H1 (cell line): Measurements from ENCODE around the gene LTBP3. TPM values are rescaled to one million over a fixed set of nuclear protein-coding genes. Genes with fewer than 3 reads are reported as not detected.

Source experiments
- BCL11A ChIP-seq, 2 experiments: IDR thresholded peaks; one replicate each; pipeline ENCODE4 v1.6.1; 2011; ENCODE audit warnings: low read depth in 2 of 2, low read length in 2 of 2, mild to moderate bottlenecking in 2 of 2
- CBX8 ChIP-seq: fragments of 300-800, 300-1000 bp; sonication (generic); IDR thresholded peaks from 2 replicates; pipeline ENCODE4 v1.7.1; 2016; ENCODE audit warnings: low read depth, low read length, borderline replicate concordance
- HDAC6 ChIP-seq: IDR thresholded peaks from one replicate; pipeline ENCODE4 v1.7.1; 2012; ENCODE audit warnings: low read depth, mild to moderate bottlenecking, inconsistent platforms, low read length, moderate library complexity
- POLR2A ChIP-seq, 2 experiments: IDR thresholded peaks; 1 replicate in 1 of 2; 2 replicates in 1 of 2; pipeline ENCODE4 v1.6.1; 2011; ENCODE audit warnings: low read depth in 2 of 2, low read length in 2 of 2, mild to moderate bottlenecking in 2 of 2; ENCODE audit errors: control extremely low read depth in 1 of 2
- RAD21 ChIP-seq, 2 experiments: IDR thresholded peaks in 1 of 2; conservative IDR thresholded peaks in 1 of 2; 2 replicates each; pipeline ENCODE4 v1.6.1; 2011; ENCODE audit warnings: low read depth in 2 of 2, low read length in 2 of 2, improper control_type of control experiment in 1 of 2, inconsistent platforms in 1 of 2, mild to moderate bottlenecking in 1 of 2, moderate library complexity in 1 of 2
- ZNF274 ChIP-seq: IDR thresholded peaks from 2 replicates; pipeline ENCODE4 v1.7.0; 2012; ENCODE audit warnings: low read length, borderline replicate concordance; ENCODE audit errors: extremely low read depth
- polyA plus RNA-seq, 7 experiments: library from polyadenylated mRNA; depleted of rRNA in 3 of 7; stranded (reverse) in 5 of 7; unstranded in 2 of 7; fragments of >200 nt in 5 of 7; fragments of 200-250 nt in 2 of 7; gene quantifications; 1 replicate in 5 of 7; 2 replicates in 1 of 7; 4 replicates in 1 of 7; pipeline versions ENCODE4 v1.2.1 to v1.2.3, GENCODE V29; 2011 to 2013; ENCODE audit warnings: missing spikeins in 2 of 7, mixed read lengths in 2 of 7
- total RNA-seq: library from RNA; stranded (reverse); fragmentation: NEBNext Ultra II Directional; extraction: Animal tissue kit (Norgen Biotek cat#: 25700); gene quantifications from 2 replicates; pipeline ENCODE4 v1.2.1, GENCODE V29; 2021
- TF ChIP-seq, protein P1 (sequence below), 3 experiments: IDR thresholded peaks; 1 replicate in 2 of 3; 2 replicates in 1 of 3; pipeline versions ENCODE4 v1.5.1 to v1.6.1; 2011; ENCODE audit warnings: low read length in 3 of 3, mild to moderate bottlenecking in 3 of 3, inconsistent platforms in 2 of 3, low read depth in 1 of 3, moderate library complexity in 1 of 3; ENCODE audit not compliant: insufficient read depth in 1 of 3; ENCODE audit errors: control extremely low read depth in 1 of 3

LTBP3 gene
- total and polyA plus RNA-seq, 2 of the 8 experiments (the other 6 are each of a cell fraction or from before 2014, with no cell fraction given) = 12.8 to 17.8 TPM

DNA sequence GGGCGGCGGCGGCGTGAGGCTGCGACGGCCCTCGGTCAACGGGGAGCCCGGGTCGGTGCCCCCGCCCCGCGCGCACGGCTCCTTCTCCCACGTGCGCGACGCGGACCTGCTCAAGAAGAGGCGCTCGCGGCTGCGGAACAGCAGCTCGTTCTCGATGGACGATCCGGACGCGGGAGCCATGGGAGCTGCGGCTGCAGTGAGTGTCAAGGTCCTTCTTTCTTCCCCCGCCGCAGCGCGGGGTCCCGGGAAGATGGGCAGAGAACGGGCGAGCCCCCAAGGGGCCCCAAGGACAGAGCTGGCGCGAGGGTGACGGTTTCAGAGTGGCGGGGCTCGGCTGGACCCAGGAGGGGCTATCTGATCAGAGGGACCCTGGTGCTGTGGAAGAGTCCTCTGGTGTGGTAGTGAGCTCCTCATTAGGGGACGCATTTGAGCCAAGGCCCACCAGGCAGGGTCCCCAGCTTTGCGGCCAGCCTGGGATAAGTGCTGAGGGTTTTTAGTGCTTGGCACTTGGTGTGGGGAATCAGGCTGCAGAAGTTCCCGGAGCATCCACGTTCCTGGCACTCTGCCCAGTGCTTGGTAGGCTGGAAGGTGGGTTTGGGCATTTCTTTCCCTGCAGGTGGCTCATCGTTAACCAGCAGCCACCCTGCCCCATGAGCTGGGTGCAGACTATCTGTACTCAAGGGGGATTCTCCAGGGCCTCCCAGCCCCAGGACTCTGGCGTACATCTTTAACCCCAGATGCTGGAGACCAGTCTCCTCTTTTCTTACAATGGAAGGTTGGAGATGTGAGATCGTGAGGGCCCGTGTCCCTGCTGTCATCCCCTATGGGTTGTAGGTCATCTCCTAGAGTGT is 27.5 kb upstream of the LTBP3 start (continued):
- TF ChIP-seq ZNF274 (no peak), CBX8 (no peak), BCL11A (IDR thresholded peaks at IDR 0.05; ENCODE audit: low read depth in 2 of 2, low read length in 2 of 2) (no peak), POLR2A (IDR thresholded peaks at IDR 0.05; ENCODE audit: control extremely low read depth in 1 of 2, low read depth in 2 of 2, low read length in 2 of 2) (no peak), RAD21 (IDR thresholded peaks at IDR 0.05 in 1 of 2, conservative IDR thresholded peaks at IDR 0.05 in 1 of 2; ENCODE audit: low read depth in 2 of 2, low read length in 2 of 2) (no peak), HDAC6 (no peak)
- TF ChIP-seq, protein P1, sequence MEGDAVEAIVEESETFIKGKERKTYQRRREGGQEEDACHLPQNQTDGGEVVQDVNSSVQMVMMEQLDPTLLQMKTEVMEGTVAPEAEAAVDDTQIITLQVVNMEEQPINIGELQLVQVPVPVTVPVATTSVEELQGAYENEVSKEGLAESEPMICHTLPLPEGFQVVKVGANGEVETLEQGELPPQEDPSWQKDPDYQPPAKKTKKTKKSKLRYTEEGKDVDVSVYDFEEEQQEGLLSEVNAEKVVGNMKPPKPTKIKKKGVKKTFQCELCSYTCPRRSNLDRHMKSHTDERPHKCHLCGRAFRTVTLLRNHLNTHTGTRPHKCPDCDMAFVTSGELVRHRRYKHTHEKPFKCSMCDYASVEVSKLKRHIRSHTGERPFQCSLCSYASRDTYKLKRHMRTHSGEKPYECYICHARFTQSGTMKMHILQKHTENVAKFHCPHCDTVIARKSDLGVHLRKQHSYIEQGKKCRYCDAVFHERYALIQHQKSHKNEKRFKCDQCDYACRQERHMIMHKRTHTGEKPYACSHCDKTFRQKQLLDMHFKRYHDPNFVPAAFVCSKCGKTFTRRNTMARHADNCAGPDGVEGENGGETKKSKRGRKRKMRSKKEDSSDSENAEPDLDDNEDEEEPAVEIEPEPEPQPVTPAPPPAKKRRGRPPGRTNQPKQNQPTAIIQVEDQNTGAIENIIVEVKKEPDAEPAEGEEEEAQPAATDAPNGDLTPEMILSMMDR (IDR thresholded peaks at IDR 0.05; ENCODE audit: control extremely low read depth in 1 of 3, insufficient read depth in 1 of 3, low read depth in 1 of 3, low read length in 3 of 3) = no peak
